WERI-Rb-1 (cell line): ENCODE results near the gene PLET1.

Experiments used
- DNase-seq: peaks from one replicate; pipeline ENCODE4 v3.0.0-alpha.2; 2020
- H3K27ac ChIP-seq: fragments of 250-450 bp; sonication (Bioruptor Pico); 2 replicates; pipeline ENCODE4 v1.5.1; 2020; ENCODE audit warnings: mild to moderate bottlenecking, moderate library complexity
- H3K27me3 ChIP-seq: fragments of 250-450 bp; sonication (Bioruptor Pico); 2 replicates; pipeline ENCODE4 v1.5.1; 2021; ENCODE audit warnings: mild to moderate bottlenecking, low read depth, moderate library complexity; ENCODE audit not compliant: insufficient read depth, severe bottlenecking
- H3K36me3 ChIP-seq: fragments of 250-450 bp; sonication (Bioruptor Pico); 2 replicates; pipeline ENCODE4 v1.5.1; 2020; ENCODE audit warnings: mild to moderate bottlenecking, moderate library complexity
- H3K4me3 ChIP-seq: 2 replicates; pipeline ENCODE4 v1.5.1; 2011; ENCODE audit warnings: low read depth, mild to moderate bottlenecking, control low read depth, low read length
- H3K9me3 ChIP-seq: fragments of 250-450 bp; sonication (Bioruptor Pico); 2 replicates; pipeline ENCODE4 v1.5.1; 2021; ENCODE audit warnings: mild to moderate bottlenecking, moderate library complexity; ENCODE audit not compliant: severe bottlenecking
- TF ChIP-seq, protein P1 (sequence below): IDR thresholded peaks from 2 replicates; pipeline ENCODE4 v1.5.1; 2011; ENCODE audit warnings: low read depth, mild to moderate bottlenecking, control low read depth, inconsistent platforms, low read length

The PLET1 gene

DNA sequence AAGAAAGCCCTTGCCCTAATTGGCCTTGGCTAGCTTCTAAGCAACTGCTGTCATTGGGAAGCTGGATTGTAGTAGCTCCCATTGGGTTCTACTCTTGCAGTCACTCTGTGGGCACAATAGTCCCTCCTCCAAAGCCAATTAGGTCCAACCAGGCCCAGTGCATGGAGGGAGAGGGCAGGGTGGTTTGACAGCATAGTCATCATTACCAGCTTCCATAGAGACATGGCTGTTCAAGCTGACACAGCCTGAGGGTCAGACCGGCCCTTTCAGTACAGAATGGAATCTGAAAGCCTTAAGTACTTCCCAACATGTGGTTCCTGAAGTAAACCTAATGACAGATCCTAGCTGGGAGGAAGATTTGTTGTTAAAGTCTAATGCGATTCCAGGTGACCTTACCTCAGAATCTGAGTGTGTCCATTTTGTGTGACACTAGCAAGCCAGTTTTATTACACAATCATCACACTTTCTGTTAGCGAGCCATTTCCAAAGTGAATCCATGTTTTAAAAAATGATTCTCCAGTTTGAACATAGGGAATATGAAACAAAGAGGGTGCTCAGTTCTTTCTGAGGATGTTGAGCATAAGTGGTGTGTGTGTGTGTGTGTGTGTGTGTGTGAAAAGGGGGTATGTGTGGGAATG is 6.9 kb downstream of the PLET1 start:
- DNase-seq = no peak

DNA sequence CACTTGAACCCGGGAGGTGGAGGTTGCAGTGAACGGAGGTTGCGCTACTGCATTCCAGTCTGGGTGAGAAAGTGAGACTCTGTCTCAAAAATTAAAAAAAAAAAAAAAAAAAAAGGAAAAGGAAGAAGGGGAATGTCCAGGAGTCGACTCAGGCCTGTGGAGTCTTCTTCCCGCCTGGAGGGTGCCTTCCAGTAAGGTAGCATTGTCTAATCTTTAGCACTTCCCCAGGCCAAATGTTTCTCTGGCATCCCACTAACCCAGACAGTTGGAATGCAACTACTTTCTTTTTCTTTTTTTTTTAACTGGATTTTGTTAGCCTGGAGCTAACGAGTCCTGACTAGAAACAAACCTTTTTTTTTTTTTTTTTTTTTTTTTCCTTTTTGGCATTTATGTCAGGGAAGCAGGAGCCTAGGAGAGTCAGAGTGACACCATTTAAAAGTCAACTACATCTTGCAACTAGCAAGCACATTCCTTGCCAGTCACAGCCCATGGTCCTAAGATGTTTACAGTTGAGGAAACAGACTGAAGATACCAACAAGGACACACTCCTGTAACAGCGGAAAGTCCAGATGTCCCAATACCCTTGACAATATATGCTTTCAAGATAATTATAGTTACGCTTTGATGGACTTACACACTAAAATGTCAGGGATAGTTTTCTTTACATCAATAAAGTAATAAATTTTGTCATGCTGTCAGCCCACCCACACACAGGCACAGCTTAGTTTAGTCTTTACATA is 10.6 kb downstream of the PLET1 start:
- Histone ChIP-seq H3K4me3 (no peak overlapping the region), H3K9me3 (no peaks in the 10 kb centered on the region), H3K27me3 (no peaks in the 10 kb centered on the region), H3K36me3 (no peaks in the 10 kb centered on the region), H3K27ac (no peak overlapping the region)
- TF ChIP-seq, protein P1, sequence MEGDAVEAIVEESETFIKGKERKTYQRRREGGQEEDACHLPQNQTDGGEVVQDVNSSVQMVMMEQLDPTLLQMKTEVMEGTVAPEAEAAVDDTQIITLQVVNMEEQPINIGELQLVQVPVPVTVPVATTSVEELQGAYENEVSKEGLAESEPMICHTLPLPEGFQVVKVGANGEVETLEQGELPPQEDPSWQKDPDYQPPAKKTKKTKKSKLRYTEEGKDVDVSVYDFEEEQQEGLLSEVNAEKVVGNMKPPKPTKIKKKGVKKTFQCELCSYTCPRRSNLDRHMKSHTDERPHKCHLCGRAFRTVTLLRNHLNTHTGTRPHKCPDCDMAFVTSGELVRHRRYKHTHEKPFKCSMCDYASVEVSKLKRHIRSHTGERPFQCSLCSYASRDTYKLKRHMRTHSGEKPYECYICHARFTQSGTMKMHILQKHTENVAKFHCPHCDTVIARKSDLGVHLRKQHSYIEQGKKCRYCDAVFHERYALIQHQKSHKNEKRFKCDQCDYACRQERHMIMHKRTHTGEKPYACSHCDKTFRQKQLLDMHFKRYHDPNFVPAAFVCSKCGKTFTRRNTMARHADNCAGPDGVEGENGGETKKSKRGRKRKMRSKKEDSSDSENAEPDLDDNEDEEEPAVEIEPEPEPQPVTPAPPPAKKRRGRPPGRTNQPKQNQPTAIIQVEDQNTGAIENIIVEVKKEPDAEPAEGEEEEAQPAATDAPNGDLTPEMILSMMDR = no peak
- no peak for DNase-seq

More for the DNA sequence above, 6.9 kb downstream of the PLET1 start:
- no peaks in the 10 kb centered on the region for H3K27me3 ChIP-seq
- H3K9me3 ChIP-seq = no peaks in the 10 kb centered on the region
- no peak overlapping the region for H3K27ac ChIP-seq
- H3K36me3 ChIP-seq = no peaks in the 10 kb centered on the region
- TF ChIP-seq, protein P1 = no peak
- no peak overlapping the region for H3K4me3 ChIP-seq

- H3K27me3 ChIP-seq = no peaks in the 10 kb centered on the region
- TF ChIP-seq, protein P1 = no peak
- no peaks in the 10 kb centered on the region for H3K36me3 ChIP-seq
- no peaks in the 10 kb centered on the region for H3K9me3 ChIP-seq
- no peak overlapping the region for H3K4me3 ChIP-seq
- no peak overlapping the region for H3K27ac ChIP-seq
- no peak for DNase-seq
These were observed 12.5 kb downstream of the PLET1 start for GRCh38 chr11:112248201-112248600.

DNA sequence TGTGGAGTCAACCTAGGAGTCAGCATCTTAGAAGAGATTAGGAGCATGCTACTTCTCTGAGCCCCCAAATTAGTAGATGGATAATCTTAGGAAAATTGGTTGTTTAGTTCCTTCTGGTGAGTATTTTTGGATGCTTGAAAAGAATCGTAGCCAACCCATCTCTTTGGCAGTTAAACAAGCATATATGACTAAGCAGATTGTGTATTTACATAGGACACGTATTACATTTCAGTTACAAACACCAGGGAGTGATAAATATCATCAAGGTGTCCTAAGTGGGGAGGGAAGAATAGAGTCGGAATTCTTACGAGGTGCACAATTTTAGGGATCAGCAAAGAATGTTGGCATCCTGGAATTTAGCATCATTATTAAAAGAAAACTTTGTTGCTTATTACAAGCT is 13.5 kb downstream of the PLET1 start:
- H3K27ac ChIP-seq = no peak overlapping the region
- no peak for DNase-seq
- no peak overlapping the region for H3K4me3 ChIP-seq
- no peaks in the 10 kb centered on the region for H3K27me3 ChIP-seq
- no peaks in the 10 kb centered on the region for H3K36me3 ChIP-seq
- TF ChIP-seq, protein P1 = no peak
- H3K9me3 ChIP-seq = no peaks in the 10 kb centered on the region

GRCh38 chr11:112241486-112241885 is 19.2 kb downstream of the PLET1 start:
- TF ChIP-seq, protein P1 = no peak
- no peak for DNase-seq
- Histone ChIP-seq H3K36me3 (peaks cover 12% of the 10 kb centered on the region), H3K9me3 (no peaks in the 10 kb centered on the region), H3K4me3 (no peak overlapping the region), H3K27ac (no peak overlapping the region), H3K27me3 (no peaks in the 10 kb centered on the region)
